Central memory CD4-positive, alpha-beta T cell (primary cell): ENCODE data around the gene TCIRG1.
"Not testable (repeated sequence)": the region's sequence is repeated elsewhere in the genome, so short reads cannot be mapped to it uniquely, and the experiment has no call there.

Experiments
- DNase-seq: peaks from one replicate; pipeline ENCODE4 v3.0.0; 2022

Gene TCIRG1

GRCh38 chr11:68056317-68057285 is 17.8 kb downstream of the TCIRG1 start:
- no peak for DNase-seq

- no peak for DNase-seq
Measured at GRCh38 chr11:68057807-68058206, 19.0 kb downstream of the TCIRG1 start.

GRCh38 chr11:68061508-68061907 is 22.7 kb downstream of the TCIRG1 start:
- no peak for DNase-seq

- DNase-seq: no peak
Measured at GRCh38 chr11:68064926-68065325, 26.1 kb downstream of the TCIRG1 start.

- DNase-seq: no peak
Measured at GRCh38 chr11:68065841-68066240, 27.0 kb downstream of the TCIRG1 start.

- no peak for DNase-seq
Measured at GRCh38 chr11:68066742-68067141, 27.9 kb downstream of the TCIRG1 start.

- DNase-seq: no peak
Measured at GRCh38 chr11:68067991-68068390, 29.2 kb downstream of the TCIRG1 start.

- no peak for DNase-seq
Measured at GRCh38 chr11:68071281-68072048, 32.6 kb downstream of the TCIRG1 start.

- DNase-seq: no peak
Measured at GRCh38 chr11:68074584-68075352, 35.9 kb downstream of the TCIRG1 start.

GRCh38 chr11:68076371-68077042 is 37.7 kb downstream of the TCIRG1 start:
- DNase-seq: no peak

GRCh38 chr11:68077617-68078582 is 39.1 kb downstream of the TCIRG1 start:
- DNase-seq: no peak

- DNase-seq: no peak
Measured at GRCh38 chr11:68080860-68081259, 42.0 kb downstream of the TCIRG1 start.

GRCh38 chr11:68081691-68082090 is 42.9 kb downstream of the TCIRG1 start:
- DNase-seq: no peak

- DNase-seq: no peak
Measured at GRCh38 chr11:68082481-68082880, 43.7 kb downstream of the TCIRG1 start.

GRCh38 chr11:68083517-68083916 is 44.7 kb downstream of the TCIRG1 start:
- DNase-seq: no peak

GRCh38 chr11:68089679-68090078 is 50.9 kb downstream of the TCIRG1 start:
- no peak for DNase-seq

GRCh38 chr11:68090287-68090686 is 51.5 kb downstream of the TCIRG1 start:
- no peak for DNase-seq

- no peak for DNase-seq
Measured at GRCh38 chr11:68090706-68091105, 51.9 kb downstream of the TCIRG1 start.

GRCh38 chr11:68092411-68092810 is 53.6 kb downstream of the TCIRG1 start:
- no peak for DNase-seq

- DNase-seq: not testable (repeated sequence)
Measured at GRCh38 chr11:68092946-68093345, 54.1 kb downstream of the TCIRG1 start.

GRCh38 chr11:68093565-68093964 is 54.7 kb downstream of the TCIRG1 start:
- DNase-seq: no peak
